Breast epithelium (tissue), 4 donors: Measurements from ENCODE around the gene SMPDL3B. TPM values are rescaled to one million over a fixed set of nuclear protein-coding genes. Genes with fewer than 3 reads are reported as not detected.

Experiments used
- DNase-seq, 2 donors: peaks; one replicate each; pipeline ENCODE4 v3.0.0-alpha.2; 2019; ENCODE audit warnings: low spot score in 2 of 2
- H3K27ac ChIP-seq, 2 donors: fragments of 200-600 bp; sonication (generic) in 1 of 2; one replicate each; pipeline ENCODE4 v1.5.1; 2016 to 2019; ENCODE audit warnings: mild to moderate bottlenecking in 1 of 2
- H3K27me3 ChIP-seq, 2 donors: fragments of 200-600 bp; sonication (generic) in 1 of 2; one replicate each; pipeline versions ENCODE4 v1.5.1 to v1.6.0; 2017 to 2019; ENCODE audit warnings: control low read depth in 1 of 2, mild to moderate bottlenecking in 1 of 2
- H3K36me3 ChIP-seq: fragments of 200-600 bp; one replicate; pipeline ENCODE4 v1.5.1; 2019
- H3K4me1 ChIP-seq, 2 donors: fragments of 200-600 bp; sonication (generic); one replicate each; pipeline ENCODE4 v1.5.1; 2016 to 2019; ENCODE audit warnings: control low read depth in 1 of 2
- H3K4me3 ChIP-seq, 3 donors: fragments of 200-600 bp; sonication (generic); 1 replicate in 2 of 3; 2 replicates in 1 of 3; pipeline ENCODE4 v1.5.1; 2016 to 2019; ENCODE audit warnings: mild to moderate bottlenecking in 3 of 3, moderate library complexity in 2 of 3
- H3K9me3 ChIP-seq, 2 donors: fragments of 200-600 bp; sonication (generic) in 1 of 2; one replicate each; pipeline ENCODE4 v1.5.1; 2016 to 2019; ENCODE audit warnings: control low read depth in 1 of 2
- POLR2A ChIP-seq: fragments of 450-650 bp; IDR thresholded peaks from one replicate; pipeline ENCODE4 v1.6.1; 2016; ENCODE audit warnings: antibody characterized with exemption, mild to moderate bottlenecking, moderate library complexity
- POLR2AphosphoS5 ChIP-seq, 3 donors: sonication (generic); formaldehyde crosslinking; IDR thresholded peaks; one replicate each; pipeline ENCODE4 v1.6.1; 2017; ENCODE audit warnings: antibody characterized with exemption in 3 of 3
- intact Hi-C: fragments of 100-400 bp; cut with DNase I; formaldehyde crosslinking; loops from one replicate; pipeline ENCODE4 v1.15.1; 2023; ENCODE audit warnings: low total_unique reads
- total RNA-seq, 3 donors: library from RNA; depleted of rRNA; stranded (reverse); fragments of >200 nt; gene quantifications; one replicate each; pipeline ENCODE4 v1.1.0, GENCODE V29; 2016
- TF ChIP-seq, protein P1 (sequence below), 3 donors: fragments of 450-650 bp; IDR thresholded peaks; one replicate each; pipeline ENCODE4 v1.5.1; 2016 to 2017; ENCODE audit warnings: antibody characterized with exemption in 3 of 3, mild to moderate bottlenecking in 3 of 3, moderate library complexity in 3 of 3

The SMPDL3B gene
- total RNA-seq, 3 donors from 2014 or later: 13.8 to 14.9 TPM; not detected in 1

- Histone ChIP-seq H3K27me3 (no peaks in the 10 kb centered on the region), H3K27ac (peak overlapping the region in 1 of 2 donors; percentile 95), H3K9me3 (no peaks in the 10 kb centered on the region), H3K4me1 (peaks cover 0 to 4% of the 10 kb centered on the region in 2 donors), H3K36me3 (no peaks in the 10 kb centered on the region), H3K4me3 (no peak overlapping the region)
- no peak for DNase-seq
- TF ChIP-seq POLR2AphosphoS5 (IDR thresholded peaks at IDR 0.05) (no peak), POLR2A (no peak)
- TF ChIP-seq, protein P1, sequence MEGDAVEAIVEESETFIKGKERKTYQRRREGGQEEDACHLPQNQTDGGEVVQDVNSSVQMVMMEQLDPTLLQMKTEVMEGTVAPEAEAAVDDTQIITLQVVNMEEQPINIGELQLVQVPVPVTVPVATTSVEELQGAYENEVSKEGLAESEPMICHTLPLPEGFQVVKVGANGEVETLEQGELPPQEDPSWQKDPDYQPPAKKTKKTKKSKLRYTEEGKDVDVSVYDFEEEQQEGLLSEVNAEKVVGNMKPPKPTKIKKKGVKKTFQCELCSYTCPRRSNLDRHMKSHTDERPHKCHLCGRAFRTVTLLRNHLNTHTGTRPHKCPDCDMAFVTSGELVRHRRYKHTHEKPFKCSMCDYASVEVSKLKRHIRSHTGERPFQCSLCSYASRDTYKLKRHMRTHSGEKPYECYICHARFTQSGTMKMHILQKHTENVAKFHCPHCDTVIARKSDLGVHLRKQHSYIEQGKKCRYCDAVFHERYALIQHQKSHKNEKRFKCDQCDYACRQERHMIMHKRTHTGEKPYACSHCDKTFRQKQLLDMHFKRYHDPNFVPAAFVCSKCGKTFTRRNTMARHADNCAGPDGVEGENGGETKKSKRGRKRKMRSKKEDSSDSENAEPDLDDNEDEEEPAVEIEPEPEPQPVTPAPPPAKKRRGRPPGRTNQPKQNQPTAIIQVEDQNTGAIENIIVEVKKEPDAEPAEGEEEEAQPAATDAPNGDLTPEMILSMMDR (IDR thresholded peaks at IDR 0.05): no peak
- intact Hi-C loops: no loop called here
Observed at GRCh38 chr1:27958513-27958912, 23.7 kb downstream of the SMPDL3B start.

DNA sequence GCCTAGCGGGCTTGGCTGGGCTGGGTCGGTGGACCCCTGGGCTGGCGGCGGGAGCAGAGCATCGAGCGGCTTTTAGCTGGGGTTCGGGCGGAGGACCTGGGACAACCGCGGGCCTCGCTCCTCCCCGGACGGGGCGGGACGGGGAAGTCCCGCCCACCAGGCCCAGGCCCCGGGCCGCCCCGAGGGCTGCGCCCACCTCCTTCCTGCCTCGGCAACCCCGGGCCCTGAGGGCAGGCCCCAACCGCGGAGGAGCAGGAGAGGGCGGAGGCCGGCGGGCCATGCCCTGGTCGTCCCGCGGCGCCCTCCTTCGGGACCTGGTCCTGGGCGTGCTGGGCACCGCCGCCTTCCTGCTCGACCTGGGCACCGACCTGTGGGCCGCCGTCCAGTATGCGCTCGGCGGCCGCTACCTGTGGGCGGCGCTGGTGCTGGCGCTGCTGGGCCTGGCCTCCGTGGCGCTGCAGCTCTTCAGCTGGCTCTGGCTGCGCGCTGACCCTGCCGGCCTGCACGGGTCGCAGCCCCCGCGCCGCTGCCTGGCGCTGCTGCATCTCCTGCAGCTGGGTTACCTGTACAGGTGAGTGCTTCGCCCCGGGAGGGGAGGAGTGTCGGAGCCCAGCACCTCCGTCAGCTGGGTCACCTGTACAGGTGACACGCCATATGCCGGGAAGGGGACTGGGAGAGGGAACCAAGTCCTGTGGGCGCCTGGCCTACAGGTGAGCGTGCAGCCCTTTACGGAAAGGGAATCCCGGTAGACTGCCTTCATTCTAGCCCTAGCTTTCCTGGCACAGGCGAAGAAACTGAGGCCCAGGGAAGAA, 25.2 kb downstream of the SMPDL3B start, which contains the start of gene XKR8:
Gene XKR8, plus strand, starts transcription at position 182 of the 812 bp plus-strand sequence. Its CDS starts 97 bp downstream, at position 279.
- Histone ChIP-seq H3K36me3 (no peaks in the 10 kb centered on the region), H3K4me3 (peak within 1 kb of the TSS; percentile 71 to 92 (median 77)), H3K4me1 (peaks cover 0 to 4% of the 10 kb centered on the region in 2 donors), H3K9me3 (no peaks in the 10 kb centered on the region), H3K27me3 (no peaks in the 10 kb centered on the region), H3K27ac (peak within 1 kb of the TSS; percentile 93 to 95)
- intact Hi-C loops: no loop called here
- TF ChIP-seq POLR2A (no peak), POLR2AphosphoS5 (IDR thresholded peaks at IDR 0.05) (peak in 2 of 3 donors; percentile 44 to 59)
- TF ChIP-seq, protein P1 (IDR thresholded peaks at IDR 0.05): peak; percentile 19 to 48 (median 39)
- DNase-seq: peak; percentile 62 to 73

- peak overlapping the region; percentile 71 to 92 (median 77) for H3K4me3 ChIP-seq
- no peaks in the 10 kb centered on the region for H3K36me3 ChIP-seq
- H3K27ac ChIP-seq: peak overlapping the region; percentile 93 to 95
- H3K27me3 ChIP-seq: no peaks in the 10 kb centered on the region
- no peak for TF ChIP-seq POLR2A
- peaks cover 0 to 4% of the 10 kb centered on the region in 2 donors for H3K4me1 ChIP-seq
- DNase-seq: no peak
- no peaks in the 10 kb centered on the region for H3K9me3 ChIP-seq
- intact Hi-C loops: no loop called here
Observed at GRCh38 chr1:27960762-27961645, 26.2 kb downstream of the SMPDL3B start.

- no peak for DNase-seq
- peak overlapping the region; percentile 93 to 95 for H3K27ac ChIP-seq
Observed at GRCh38 chr1:27961646-27962221, 26.9 kb downstream of the SMPDL3B start.

GRCh38 chr1:27963393-27963792, 28.6 kb downstream of the SMPDL3B start:
- no peak overlapping the region for H3K27ac ChIP-seq
- no peaks in the 10 kb centered on the region for H3K27me3 ChIP-seq
- DNase-seq: no peak
- no peak for TF ChIP-seq POLR2AphosphoS5 (IDR thresholded peaks at IDR 0.05)
- TF ChIP-seq, protein P1 (IDR thresholded peaks at IDR 0.05): no peak
- no peak for TF ChIP-seq POLR2A
- intact Hi-C loops: no loop called here
- H3K36me3 ChIP-seq: no peaks in the 10 kb centered on the region
- H3K4me3 ChIP-seq: no peak overlapping the region
- H3K4me1 ChIP-seq: peaks cover 0 to 4% of the 10 kb centered on the region in 2 donors
- H3K9me3 ChIP-seq: no peaks in the 10 kb centered on the region

More at GRCh38 chr1:27961646-27962221, 26.9 kb downstream of the SMPDL3B start:
- H3K27me3 ChIP-seq: no peaks in the 10 kb centered on the region
- no peaks in the 10 kb centered on the region for H3K9me3 ChIP-seq
- peaks cover 0 to 4% of the 10 kb centered on the region in 2 donors for H3K4me1 ChIP-seq
- intact Hi-C loops: no loop called here
- TF ChIP-seq, protein P1 (IDR thresholded peaks at IDR 0.05): no peak
- TF ChIP-seq POLR2AphosphoS5 (IDR thresholded peaks at IDR 0.05) (no peak), POLR2A (no peak)
- peak overlapping the region in 2 of 3 donors; percentile 77 to 92 for H3K4me3 ChIP-seq
- H3K36me3 ChIP-seq: no peaks in the 10 kb centered on the region
